ENCODE data around the gene SMS. TPM values are rescaled to one million over a fixed set of nuclear protein-coding genes. Genes with fewer than 3 reads are reported as not detected.

The SMS gene
- total and polyA plus RNA-seq, 2 experiments from 2014 or later, result 185 to 274 TPM

GRCh38 chrX:22037911-22038537 lies 97.5 kb downstream of the SMS start:
- H3K4me1 Mint-ChIP-seq, result peaks cover 20% of the 10 kb centered on the region
- H2AFZ ChIP-seq, result no peak overlapping the region

More at GRCh38 chrX:22037911-22038537, 97.5 kb downstream of the SMS start:
- H3F3A ChIP-seq (replicated peaks; ENCODE audit: low read depth), result no peaks in the 10 kb centered on the region
- no peaks in the 10 kb centered on the region for H3K79me2 ChIP-seq (replicated peaks; ENCODE audit: insufficient read depth)
- DNase-seq (ENCODE audit: low spot score), result no peak
- Mint-ChIP-seq H3K9me3 (no peaks in the 10 kb centered on the region), H3K27me3 (ENCODE audit: insufficient read depth, low read depth, poor library complexity) (peaks cover 2% of the 10 kb centered on the region), H3K4me3 (no peak overlapping the region), H3K27ac (no peak overlapping the region), H3K36me3 (ENCODE audit: low read depth) (no peaks in the 10 kb centered on the region)
- no peaks in the 10 kb centered on the region for H3K36me3 ChIP-seq (ENCODE audit: insufficient read depth)
- peaks cover 13% of the 10 kb centered on the region for H3K4me1 ChIP-seq (ENCODE audit: insufficient read depth)
- H3K27ac ChIP-seq (ENCODE audit: low read depth), result no peak overlapping the region
- no peak for TF ChIP-seq EZH2 (IDR thresholded peaks at IDR 0.05; ENCODE audit: low read depth, unreplicated experiment)
- TF ChIP-seq CTCF (conservative IDR thresholded peaks at IDR 0.05; ENCODE audit: low read depth in 2 of 2), result no peak
- TF ChIP-seq ZNF462 (CRISPR knock-in tag; IDR thresholded peaks at IDR 0.05), result no peak
- TF ChIP-seq JUNB (IDR thresholded peaks at IDR 0.05; ENCODE audit: unreplicated experiment), result no peak
- TF ChIP-seq, protein P1, sequence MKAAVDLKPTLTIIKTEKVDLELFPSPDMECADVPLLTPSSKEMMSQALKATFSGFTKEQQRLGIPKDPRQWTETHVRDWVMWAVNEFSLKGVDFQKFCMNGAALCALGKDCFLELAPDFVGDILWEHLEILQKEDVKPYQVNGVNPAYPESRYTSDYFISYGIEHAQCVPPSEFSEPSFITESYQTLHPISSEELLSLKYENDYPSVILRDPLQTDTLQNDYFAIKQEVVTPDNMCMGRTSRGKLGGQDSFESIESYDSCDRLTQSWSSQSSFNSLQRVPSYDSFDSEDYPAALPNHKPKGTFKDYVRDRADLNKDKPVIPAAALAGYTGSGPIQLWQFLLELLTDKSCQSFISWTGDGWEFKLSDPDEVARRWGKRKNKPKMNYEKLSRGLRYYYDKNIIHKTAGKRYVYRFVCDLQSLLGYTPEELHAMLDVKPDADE (IDR thresholded peaks at IDR 0.05), result no peak
- TF ChIP-seq, protein P2, sequence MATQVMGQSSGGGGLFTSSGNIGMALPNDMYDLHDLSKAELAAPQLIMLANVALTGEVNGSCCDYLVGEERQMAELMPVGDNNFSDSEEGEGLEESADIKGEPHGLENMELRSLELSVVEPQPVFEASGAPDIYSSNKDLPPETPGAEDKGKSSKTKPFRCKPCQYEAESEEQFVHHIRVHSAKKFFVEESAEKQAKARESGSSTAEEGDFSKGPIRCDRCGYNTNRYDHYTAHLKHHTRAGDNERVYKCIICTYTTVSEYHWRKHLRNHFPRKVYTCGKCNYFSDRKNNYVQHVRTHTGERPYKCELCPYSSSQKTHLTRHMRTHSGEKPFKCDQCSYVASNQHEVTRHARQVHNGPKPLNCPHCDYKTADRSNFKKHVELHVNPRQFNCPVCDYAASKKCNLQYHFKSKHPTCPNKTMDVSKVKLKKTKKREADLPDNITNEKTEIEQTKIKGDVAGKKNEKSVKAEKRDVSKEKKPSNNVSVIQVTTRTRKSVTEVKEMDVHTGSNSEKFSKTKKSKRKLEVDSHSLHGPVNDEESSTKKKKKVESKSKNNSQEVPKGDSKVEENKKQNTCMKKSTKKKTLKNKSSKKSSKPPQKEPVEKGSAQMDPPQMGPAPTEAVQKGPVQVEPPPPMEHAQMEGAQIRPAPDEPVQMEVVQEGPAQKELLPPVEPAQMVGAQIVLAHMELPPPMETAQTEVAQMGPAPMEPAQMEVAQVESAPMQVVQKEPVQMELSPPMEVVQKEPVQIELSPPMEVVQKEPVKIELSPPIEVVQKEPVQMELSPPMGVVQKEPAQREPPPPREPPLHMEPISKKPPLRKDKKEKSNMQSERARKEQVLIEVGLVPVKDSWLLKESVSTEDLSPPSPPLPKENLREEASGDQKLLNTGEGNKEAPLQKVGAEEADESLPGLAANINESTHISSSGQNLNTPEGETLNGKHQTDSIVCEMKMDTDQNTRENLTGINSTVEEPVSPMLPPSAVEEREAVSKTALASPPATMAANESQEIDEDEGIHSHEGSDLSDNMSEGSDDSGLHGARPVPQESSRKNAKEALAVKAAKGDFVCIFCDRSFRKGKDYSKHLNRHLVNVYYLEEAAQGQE (IDR thresholded peaks at IDR 0.05; ENCODE audit: unreplicated experiment), result no peak
- TF ChIP-seq NANOG (IDR thresholded peaks at IDR 0.05; ENCODE audit: borderline replicate concordance), result no peak
- TF ChIP-seq POLR2AphosphoS5 (IDR thresholded peaks at IDR 0.05; ENCODE audit: low read depth), result no peak
- TF ChIP-seq EZH2phosphoT487 (IDR thresholded peaks at IDR 0.05; ENCODE audit: unreplicated experiment), result no peak
- no peak for TF ChIP-seq ZNF331 (CRISPR knock-in tag; IDR thresholded peaks at IDR 0.05; ENCODE audit: low read depth)
- no peak for TF ChIP-seq ZNF114 (CRISPR knock-in tag; IDR thresholded peaks at IDR 0.05)
- TF ChIP-seq STAT1 (IDR thresholded peaks at IDR 0.05; ENCODE audit: unreplicated experiment), result no peak
- no peak for TF ChIP-seq CREB1 (CRISPR knock-in tag; IDR thresholded peaks at IDR 0.05; ENCODE audit: low read depth)
- H3K4me2 ChIP-seq, result no peak overlapping the region
- no peaks in the 10 kb centered on the region for H4K20me1 ChIP-seq (replicated peaks; ENCODE audit: insufficient read depth)
- no peaks in the 10 kb centered on the region for H3K27me3 ChIP-seq (ENCODE audit: insufficient read depth)
- no peak for ATAC-seq
- no peaks in the 10 kb centered on the region for H3K9me2 ChIP-seq (ENCODE audit: insufficient read depth)
- no peak overlapping the region for H3K4me3 ChIP-seq
